HEK293 (cell line): ENCODE results near the gene FIG4.

Experiments used
- CTCF ChIA-PET: fragments of 350-600 bp; formaldehyde crosslinking; extraction: SDS; loops from one replicate; lab custom pipeline; 2021; ENCODE audit warnings: antibody characterized with exemption; lab: Yijun Ruan, JAX
- POLR2A ChIA-PET: fragments of 300-600 bp; formaldehyde crosslinking; extraction: SDS; loops from one replicate; lab custom pipeline; 2020; ENCODE audit warnings: antibody characterized with exemption, inconsistent platforms; lab: Yijun Ruan, JAX
- H3K27ac ChIP-seq: fragments of 200-500 bp; sonication (Bioruptor generic); 2 replicates; pipeline ENCODE4 v1.5.1; 2014; ENCODE audit warnings: low read depth, low read length, control low read depth, inconsistent platforms; ENCODE audit errors: extremely low read depth
- H3K36me3 ChIP-seq, 2 experiments: fragments of 200-500 bp in 1 of 2; sonication (Bioruptor generic) in 1 of 2; 1 replicate in 1 of 2; 2 replicates in 1 of 2; pipeline ENCODE4 v1.5.1; 2014 to 2017; ENCODE audit warnings: inconsistent platforms in 2 of 2, low read length in 2 of 2; ENCODE audit not compliant: control insufficient read depth in 2 of 2, insufficient read depth in 1 of 2
- H3K4me1 ChIP-seq: fragments of 200-500 bp; sonication (Bioruptor generic); 2 replicates; pipeline ENCODE4 v1.5.1; 2014; ENCODE audit warnings: mild to moderate bottlenecking, low read length, inconsistent platforms; ENCODE audit not compliant: control insufficient read depth, insufficient read depth
- H3K4me3 ChIP-seq: 2 replicates; pipeline ENCODE4 v1.5.1; 2011; ENCODE audit warnings: low read depth, mild to moderate bottlenecking, control low read depth, low read length, moderate library complexity
- H3K9me3 ChIP-seq: fragments of 200-500 bp; sonication (Bioruptor generic); 2 replicates; pipeline ENCODE4 v1.5.1; 2014; ENCODE audit warnings: low read depth, low read length, inconsistent platforms; ENCODE audit not compliant: control insufficient read depth, insufficient read depth
- KLF1 ChIP-seq: fragments of 450-650 bp; formaldehyde crosslinking; IDR thresholded peaks from 2 replicates; pipeline ENCODE4 v1.5.1; 2016; ENCODE audit warnings: missing biosample characterization, missing genetic modification characterization
- TRIM28 ChIP-seq: IDR thresholded peaks from 2 replicates; pipeline ENCODE4 v1.6.1; 2011; ENCODE audit warnings: low read length, control low read depth, borderline replicate concordance
- ZNF23 ChIP-seq: fragments of 450-650 bp; formaldehyde crosslinking; IDR thresholded peaks from 2 replicates; pipeline ENCODE4 v1.5.1; 2016; ENCODE audit warnings: missing biosample characterization, missing genetic modification characterization, borderline replicate concordance
- ZNF274 ChIP-seq, 2 experiments: fragments of 200-500 bp in 1 of 2; fragments of 450-650 bp in 1 of 2; sonication (Bioruptor generic) in 1 of 2; formaldehyde crosslinking in 1 of 2; IDR thresholded peaks; 2 replicates each; pipeline versions ENCODE4 v1.5.1 to v1.6.1; 2014 to 2016; ENCODE audit warnings: borderline replicate concordance in 1 of 2, inconsistent platforms in 1 of 2, low read length in 1 of 2, missing biosample characterization in 1 of 2, missing genetic modification characterization in 1 of 2
- ZNF302 ChIP-seq: fragments of 450-650 bp; formaldehyde crosslinking; IDR thresholded peaks from 2 replicates; pipeline ENCODE4 v1.5.1; 2016; ENCODE audit warnings: missing biosample characterization, missing genetic modification characterization, low read depth
- ZNF324 ChIP-seq: fragments of 450-650 bp; formaldehyde crosslinking; IDR thresholded peaks from 2 replicates; pipeline ENCODE4 v1.5.1; 2016; ENCODE audit warnings: missing biosample characterization, missing genetic modification characterization
- ZNF433 ChIP-seq: fragments of 450-650 bp; formaldehyde crosslinking; IDR thresholded peaks from 2 replicates; pipeline ENCODE4 v1.5.1; 2016; ENCODE audit warnings: missing biosample characterization, missing genetic modification characterization, low read depth
- ZNF514 ChIP-seq: fragments of 450-650 bp; formaldehyde crosslinking; IDR thresholded peaks from 2 replicates; pipeline ENCODE4 v1.5.1; 2016; ENCODE audit warnings: missing biosample characterization, missing genetic modification characterization
- ZNF529 ChIP-seq: fragments of 450-650 bp; formaldehyde crosslinking; IDR thresholded peaks from 2 replicates; pipeline ENCODE4 v1.5.1; 2017; ENCODE audit warnings: missing genetic modification characterization, missing biosample characterization; ENCODE audit not compliant: insufficient replicate concordance
- ZNF571 ChIP-seq: fragments of 450-650 bp; formaldehyde crosslinking; IDR thresholded peaks from 2 replicates; pipeline ENCODE4 v1.5.0; 2017; ENCODE audit warnings: missing biosample characterization, missing genetic modification characterization
- ZNF664 ChIP-seq: fragments of 450-650 bp; formaldehyde crosslinking; IDR thresholded peaks from 2 replicates; pipeline ENCODE4 v1.5.1; 2016; ENCODE audit warnings: missing biosample characterization, missing genetic modification characterization
- TF ChIP-seq, protein P1 (sequence below): fragments of 450-650 bp; formaldehyde crosslinking; IDR thresholded peaks from 2 replicates; pipeline ENCODE4 v1.5.1; 2016; ENCODE audit warnings: missing biosample characterization, missing genetic modification characterization, borderline replicate concordance
- TF ChIP-seq, protein P2 (sequence below): fragments of 450-650 bp; formaldehyde crosslinking; IDR thresholded peaks from 2 replicates; pipeline ENCODE4 v1.5.1; 2016; ENCODE audit warnings: missing biosample characterization, missing genetic modification characterization

The FIG4 gene

DNA sequence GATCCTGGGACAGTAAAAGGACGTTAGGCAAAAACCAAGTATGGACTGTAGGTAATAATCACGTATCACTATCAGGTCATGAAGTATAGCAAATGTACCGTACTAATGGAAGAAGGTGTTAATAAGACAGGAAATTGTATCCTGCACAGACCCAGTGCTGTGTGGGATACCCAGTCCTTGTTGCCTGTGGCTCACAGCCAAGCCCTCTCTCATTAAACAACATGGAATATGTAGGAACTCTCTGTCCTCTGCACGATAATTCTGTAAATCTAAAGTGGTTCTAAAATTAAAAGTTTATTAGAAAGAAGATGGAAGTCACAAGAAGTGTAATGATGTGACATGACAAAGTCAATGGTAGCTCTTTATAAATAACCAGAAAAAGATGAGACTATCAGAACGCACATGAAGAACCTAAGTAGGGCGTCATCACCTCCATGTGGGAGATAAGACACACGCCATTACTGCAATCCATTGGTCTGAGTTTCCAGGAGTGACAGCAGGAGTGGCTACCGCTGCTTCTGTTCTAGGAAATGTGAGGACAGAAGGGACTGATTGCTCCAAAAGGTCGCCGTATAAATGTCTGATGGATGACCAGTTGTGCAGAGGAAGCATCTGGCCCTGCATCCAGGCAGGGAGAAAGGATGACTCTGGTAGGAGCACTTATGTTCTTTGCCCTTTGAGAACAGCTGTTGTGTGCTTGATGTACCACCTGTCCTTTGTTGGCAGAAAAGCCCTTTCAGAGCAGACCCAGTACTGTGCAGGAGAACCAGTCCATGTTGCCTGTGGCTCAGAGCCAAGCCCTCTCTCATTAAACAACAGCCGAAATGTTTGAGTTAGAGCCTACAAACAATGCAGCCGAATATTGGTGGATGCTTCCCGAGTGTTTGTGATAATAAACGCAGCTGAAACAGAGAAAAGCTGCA, 125.6 kb downstream of the FIG4 start (continued):
- TF ChIP-seq, protein P1, sequence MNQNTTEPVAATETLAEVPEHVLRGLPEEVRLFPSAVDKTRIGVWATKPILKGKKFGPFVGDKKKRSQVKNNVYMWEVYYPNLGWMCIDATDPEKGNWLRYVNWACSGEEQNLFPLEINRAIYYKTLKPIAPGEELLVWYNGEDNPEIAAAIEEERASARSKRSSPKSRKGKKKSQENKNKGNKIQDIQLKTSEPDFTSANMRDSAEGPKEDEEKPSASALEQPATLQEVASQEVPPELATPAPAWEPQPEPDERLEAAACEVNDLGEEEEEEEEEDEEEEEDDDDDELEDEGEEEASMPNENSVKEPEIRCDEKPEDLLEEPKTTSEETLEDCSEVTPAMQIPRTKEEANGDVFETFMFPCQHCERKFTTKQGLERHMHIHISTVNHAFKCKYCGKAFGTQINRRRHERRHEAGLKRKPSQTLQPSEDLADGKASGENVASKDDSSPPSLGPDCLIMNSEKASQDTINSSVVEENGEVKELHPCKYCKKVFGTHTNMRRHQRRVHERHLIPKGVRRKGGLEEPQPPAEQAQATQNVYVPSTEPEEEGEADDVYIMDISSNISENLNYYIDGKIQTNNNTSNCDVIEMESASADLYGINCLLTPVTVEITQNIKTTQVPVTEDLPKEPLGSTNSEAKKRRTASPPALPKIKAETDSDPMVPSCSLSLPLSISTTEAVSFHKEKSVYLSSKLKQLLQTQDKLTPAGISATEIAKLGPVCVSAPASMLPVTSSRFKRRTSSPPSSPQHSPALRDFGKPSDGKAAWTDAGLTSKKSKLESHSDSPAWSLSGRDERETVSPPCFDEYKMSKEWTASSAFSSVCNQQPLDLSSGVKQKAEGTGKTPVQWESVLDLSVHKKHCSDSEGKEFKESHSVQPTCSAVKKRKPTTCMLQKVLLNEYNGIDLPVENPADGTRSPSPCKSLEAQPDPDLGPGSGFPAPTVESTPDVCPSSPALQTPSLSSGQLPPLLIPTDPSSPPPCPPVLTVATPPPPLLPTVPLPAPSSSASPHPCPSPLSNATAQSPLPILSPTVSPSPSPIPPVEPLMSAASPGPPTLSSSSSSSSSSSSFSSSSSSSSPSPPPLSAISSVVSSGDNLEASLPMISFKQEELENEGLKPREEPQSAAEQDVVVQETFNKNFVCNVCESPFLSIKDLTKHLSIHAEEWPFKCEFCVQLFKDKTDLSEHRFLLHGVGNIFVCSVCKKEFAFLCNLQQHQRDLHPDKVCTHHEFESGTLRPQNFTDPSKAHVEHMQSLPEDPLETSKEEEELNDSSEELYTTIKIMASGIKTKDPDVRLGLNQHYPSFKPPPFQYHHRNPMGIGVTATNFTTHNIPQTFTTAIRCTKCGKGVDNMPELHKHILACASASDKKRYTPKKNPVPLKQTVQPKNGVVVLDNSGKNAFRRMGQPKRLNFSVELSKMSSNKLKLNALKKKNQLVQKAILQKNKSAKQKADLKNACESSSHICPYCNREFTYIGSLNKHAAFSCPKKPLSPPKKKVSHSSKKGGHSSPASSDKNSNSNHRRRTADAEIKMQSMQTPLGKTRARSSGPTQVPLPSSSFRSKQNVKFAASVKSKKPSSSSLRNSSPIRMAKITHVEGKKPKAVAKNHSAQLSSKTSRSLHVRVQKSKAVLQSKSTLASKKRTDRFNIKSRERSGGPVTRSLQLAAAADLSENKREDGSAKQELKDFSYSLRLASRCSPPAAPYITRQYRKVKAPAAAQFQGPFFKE = no peak
- TF ChIP-seq TRIM28 = no peak
- TF ChIP-seq ZNF571 = no peak
- TF ChIP-seq ZNF664 (tag by site-specific recombination) = no peak
- no peak for TF ChIP-seq ZNF23 (tag by site-specific recombination)
- TF ChIP-seq, protein P2, sequence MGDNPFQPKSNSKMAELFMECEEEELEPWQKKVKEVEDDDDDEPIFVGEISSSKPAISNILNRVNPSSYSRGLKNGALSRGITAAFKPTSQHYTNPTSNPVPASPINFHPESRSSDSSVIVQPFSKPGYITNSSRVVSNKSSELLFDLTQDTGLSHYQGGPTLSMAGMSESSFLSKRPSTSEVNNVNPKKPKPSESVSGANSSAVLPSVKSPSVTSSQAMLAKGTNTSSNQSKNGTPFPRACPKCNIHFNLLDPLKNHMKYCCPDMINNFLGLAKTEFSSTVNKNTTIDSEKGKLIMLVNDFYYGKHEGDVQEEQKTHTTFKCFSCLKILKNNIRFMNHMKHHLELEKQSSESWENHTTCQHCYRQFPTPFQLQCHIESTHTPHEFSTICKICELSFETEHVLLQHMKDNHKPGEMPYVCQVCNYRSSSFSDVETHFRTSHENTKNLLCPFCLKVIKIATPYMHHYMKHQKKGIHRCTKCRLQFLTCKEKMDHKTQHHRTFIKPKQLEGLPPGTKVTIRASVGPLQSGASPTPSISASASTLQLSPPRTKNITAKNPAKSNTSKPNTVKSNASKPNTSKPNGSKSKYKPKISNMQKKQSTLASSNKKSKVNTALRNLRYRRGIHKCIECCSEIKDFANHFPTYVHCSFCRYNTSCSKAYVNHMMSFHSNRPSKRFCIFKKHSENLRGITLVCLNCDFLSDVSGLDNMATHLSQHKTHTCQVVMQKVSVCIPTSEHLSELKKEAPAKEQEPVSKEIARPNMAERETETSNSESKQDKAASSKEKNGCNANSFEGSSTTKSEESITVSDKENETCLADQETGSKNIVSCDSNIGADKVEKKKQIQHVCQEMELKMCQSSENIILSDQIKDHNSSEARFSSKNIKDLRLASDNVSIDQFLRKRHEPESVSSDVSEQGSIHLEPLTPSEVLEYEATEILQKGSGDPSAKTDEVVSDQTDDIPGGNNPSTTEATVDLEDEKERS (tag by site-specific recombination) = no peak
- TF ChIP-seq ZNF324 (tag by site-specific recombination) = no peak

DNA sequence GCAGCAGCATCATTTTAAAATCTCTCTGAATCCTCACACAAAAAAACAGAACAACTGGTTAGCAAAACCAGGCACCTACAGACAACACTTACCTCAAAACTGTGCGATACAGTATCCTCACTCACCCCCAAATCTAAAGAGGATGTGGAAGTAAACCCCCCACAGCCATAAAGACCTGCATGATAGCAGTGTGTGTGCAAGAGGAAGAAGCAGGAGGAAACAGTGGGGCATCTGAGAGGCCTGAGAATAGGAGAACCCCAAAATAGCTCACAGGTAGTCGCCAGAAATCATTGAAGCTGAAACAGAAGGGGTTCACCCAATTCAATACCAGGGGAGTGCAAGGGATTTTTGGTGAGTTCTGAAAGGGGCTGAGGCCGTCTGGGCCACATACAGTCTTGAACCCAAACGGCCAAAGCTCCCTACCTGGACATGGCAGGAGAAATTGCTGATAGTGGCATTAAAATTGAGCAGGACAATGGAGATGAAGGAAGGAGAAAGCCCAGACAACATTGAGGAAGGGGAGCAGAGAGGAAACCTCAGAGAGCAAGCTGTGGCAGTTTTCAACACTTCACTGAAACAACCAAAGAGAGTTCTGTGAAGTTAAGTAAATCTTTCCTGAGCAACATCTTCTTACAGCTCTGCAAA, 129.7 kb downstream of the FIG4 start:
- CTCF ChIA-PET = no interaction called here
- Histone ChIP-seq H3K4me3 (no peak overlapping the region), H3K36me3 (peaks cover 0 to 4% of the 10 kb centered on the region in 2 experiments; a peak in 1 of 3 replicates), H3K4me1 (no peaks in the 10 kb centered on the region), H3K9me3 (no peaks in the 10 kb centered on the region), H3K27ac (no peak overlapping the region)
- POLR2A ChIA-PET = no interaction called here
- no peak for TF ChIP-seq KLF1 (tag by site-specific recombination)
- no peak for TF ChIP-seq ZNF302 (tag by site-specific recombination)
- no peak for TF ChIP-seq ZNF529 (tag by site-specific recombination)
- TF ChIP-seq ZNF274 (IDR thresholded peaks at IDR 0.05; ENCODE audit: low read length) = no peak
- no peak for TF ChIP-seq ZNF274 (tag by site-specific recombination; IDR thresholded peaks at IDR 0.05; ENCODE audit: borderline replicate concordance)
- TF ChIP-seq ZNF433 = no peak
- TF ChIP-seq ZNF514 (tag by site-specific recombination) = no peak
